OCI-LY7 (cell line): Measurements from ENCODE around the gene RAPGEF4.

ENCODE experiments used
- CTCF ChIP-seq: fragments of 200-600 bp; sonication (generic); conservative IDR thresholded peaks from 2 replicates; pipeline ENCODE4 v1.5.1; 2014; ENCODE audit warnings: mild to moderate bottlenecking, antibody characterized with exemption, low read length, moderate library complexity, mixed read lengths
- EZH2phosphoT487 ChIP-seq: fragments of 200-600 bp; sonication (generic); IDR thresholded peaks from 2 replicates; pipeline ENCODE4 v1.6.1; 2018; ENCODE audit warnings: low read depth, borderline replicate concordance, mild to moderate bottlenecking, mixed run types, antibody characterized with exemption, low read length, moderate library complexity, mixed read lengths

GRCh38 chr2:172725284-172725683 is 10.4 kb upstream of the RAPGEF4 start:
- TF ChIP-seq CTCF (no peak), EZH2phosphoT487 (no peak)
